HEK293 (cell line): ENCODE results near the gene SULT4A1.

Experiments
- CTCF ChIA-PET: fragments of 350-600 bp; formaldehyde crosslinking; extraction: SDS; loops from one replicate; lab custom pipeline; 2021; ENCODE audit warnings: antibody characterized with exemption; lab: Yijun Ruan, JAX
- POLR2A ChIA-PET: fragments of 300-600 bp; formaldehyde crosslinking; extraction: SDS; loops from one replicate; lab custom pipeline; 2020; ENCODE audit warnings: antibody characterized with exemption, inconsistent platforms; lab: Yijun Ruan, JAX
- H3K27ac ChIP-seq: fragments of 200-500 bp; sonication (Bioruptor generic); 2 replicates; pipeline ENCODE4 v1.5.1; 2014; ENCODE audit warnings: low read depth, low read length, control low read depth, inconsistent platforms; ENCODE audit errors: extremely low read depth
- H3K36me3 ChIP-seq, 2 experiments: fragments of 200-500 bp in 1 of 2; sonication (Bioruptor generic) in 1 of 2; 1 replicate in 1 of 2; 2 replicates in 1 of 2; pipeline ENCODE4 v1.5.1; 2014 to 2017; ENCODE audit warnings: inconsistent platforms in 2 of 2, low read length in 2 of 2; ENCODE audit not compliant: control insufficient read depth in 2 of 2, insufficient read depth in 1 of 2
- H3K4me1 ChIP-seq: fragments of 200-500 bp; sonication (Bioruptor generic); 2 replicates; pipeline ENCODE4 v1.5.1; 2014; ENCODE audit warnings: mild to moderate bottlenecking, low read length, inconsistent platforms; ENCODE audit not compliant: control insufficient read depth, insufficient read depth
- H3K4me3 ChIP-seq: 2 replicates; pipeline ENCODE4 v1.5.1; 2011; ENCODE audit warnings: low read depth, mild to moderate bottlenecking, control low read depth, low read length, moderate library complexity
- H3K9me3 ChIP-seq: fragments of 200-500 bp; sonication (Bioruptor generic); 2 replicates; pipeline ENCODE4 v1.5.1; 2014; ENCODE audit warnings: low read depth, low read length, inconsistent platforms; ENCODE audit not compliant: control insufficient read depth, insufficient read depth
- EGR2 ChIP-seq: fragments of 450-650 bp; formaldehyde crosslinking; IDR thresholded peaks from 2 replicates; pipeline ENCODE4 v1.5.1; 2016; ENCODE audit warnings: low read depth, missing biosample characterization, missing genetic modification characterization
- KLF1 ChIP-seq: fragments of 450-650 bp; formaldehyde crosslinking; IDR thresholded peaks from 2 replicates; pipeline ENCODE4 v1.5.1; 2016; ENCODE audit warnings: missing biosample characterization, missing genetic modification characterization
- KLF17 ChIP-seq: fragments of 450-650 bp; formaldehyde crosslinking; IDR thresholded peaks from 2 replicates; pipeline ENCODE4 v1.5.1; 2016; ENCODE audit warnings: missing biosample characterization, missing genetic modification characterization
- KLF8 ChIP-seq: fragments of 450-650 bp; formaldehyde crosslinking; IDR thresholded peaks from 2 replicates; pipeline ENCODE4 v1.5.1; 2016; ENCODE audit warnings: missing biosample characterization, missing genetic modification characterization
- KLF9 ChIP-seq: fragments of 450-650 bp; formaldehyde crosslinking; IDR thresholded peaks from 2 replicates; pipeline ENCODE4 v1.5.1; 2016; ENCODE audit warnings: missing biosample characterization, missing genetic modification characterization, low read depth
- RBAK ChIP-seq: fragments of 450-650 bp; formaldehyde crosslinking; IDR thresholded peaks from 2 replicates; pipeline ENCODE4 v1.5.1; 2016; ENCODE audit warnings: missing biosample characterization, missing genetic modification characterization
- ZBTB1 ChIP-seq: fragments of 450-650 bp; formaldehyde crosslinking; IDR thresholded peaks from 2 replicates; pipeline ENCODE4 v1.5.1; 2016; ENCODE audit warnings: missing biosample characterization, missing genetic modification characterization
- ZBTB17 ChIP-seq: fragments of 450-650 bp; formaldehyde crosslinking; IDR thresholded peaks from 2 replicates; pipeline ENCODE4 v1.5.1; 2016; ENCODE audit warnings: missing biosample characterization, missing genetic modification characterization
- ZFHX2 ChIP-seq: fragments of 450-650 bp; formaldehyde crosslinking; conservative IDR thresholded peaks from 2 replicates; pipeline ENCODE4 v1.5.1; 2016; ENCODE audit warnings: missing biosample characterization, missing genetic modification characterization
- ZFP37 ChIP-seq: fragments of 450-650 bp; formaldehyde crosslinking; IDR thresholded peaks from 2 replicates; pipeline ENCODE4 v1.5.1; 2016; ENCODE audit warnings: missing biosample characterization, missing genetic modification characterization
- ZIC2 ChIP-seq: fragments of 450-650 bp; formaldehyde crosslinking; IDR thresholded peaks from 2 replicates; pipeline ENCODE4 v1.5.1; 2016; ENCODE audit warnings: missing biosample characterization, missing genetic modification characterization
- ZNF146 ChIP-seq: fragments of 450-650 bp; formaldehyde crosslinking; IDR thresholded peaks from 2 replicates; pipeline ENCODE4 v1.5.1; 2016; ENCODE audit warnings: missing biosample characterization, missing genetic modification characterization
- ZNF157 ChIP-seq: fragments of 450-650 bp; formaldehyde crosslinking; IDR thresholded peaks from 2 replicates; pipeline ENCODE4 v1.5.1; 2016; ENCODE audit warnings: missing biosample characterization, missing genetic modification characterization
- ZNF18 ChIP-seq: fragments of 450-650 bp; formaldehyde crosslinking; IDR thresholded peaks from 2 replicates; pipeline ENCODE4 v1.5.1; 2016; ENCODE audit warnings: missing biosample characterization, missing genetic modification characterization
- ZNF366 ChIP-seq: fragments of 450-650 bp; formaldehyde crosslinking; conservative IDR thresholded peaks from 2 replicates; pipeline ENCODE4 v1.5.1; 2016; ENCODE audit warnings: missing biosample characterization, missing genetic modification characterization
- ZNF423 ChIP-seq: fragments of 450-650 bp; formaldehyde crosslinking; IDR thresholded peaks from 2 replicates; pipeline ENCODE4 v1.5.1; 2016; ENCODE audit warnings: missing biosample characterization, missing genetic modification characterization
- ZNF426 ChIP-seq: fragments of 450-650 bp; formaldehyde crosslinking; IDR thresholded peaks from 2 replicates; pipeline ENCODE4 v1.5.1; 2017; ENCODE audit warnings: missing biosample characterization, missing genetic modification characterization, mild to moderate bottlenecking, inconsistent platforms, moderate library complexity
- ZNF449 ChIP-seq: fragments of 450-650 bp; formaldehyde crosslinking; IDR thresholded peaks from 2 replicates; pipeline ENCODE4 v1.5.1; 2017; ENCODE audit warnings: missing biosample characterization, mild to moderate bottlenecking, missing genetic modification characterization, moderate library complexity
- ZNF473 ChIP-seq: fragments of 450-650 bp; formaldehyde crosslinking; IDR thresholded peaks from 2 replicates; pipeline ENCODE4 v1.5.1; 2017; ENCODE audit warnings: missing biosample characterization, missing genetic modification characterization
- ZSCAN23 ChIP-seq: fragments of 450-650 bp; formaldehyde crosslinking; IDR thresholded peaks from 2 replicates; pipeline ENCODE4 v1.5.1; 2016; ENCODE audit warnings: missing biosample characterization, missing genetic modification characterization
- TF ChIP-seq, protein P1 (sequence below): fragments of 450-650 bp; formaldehyde crosslinking; IDR thresholded peaks from 2 replicates; pipeline ENCODE4; 2016; ENCODE audit warnings: missing biosample characterization, missing genetic modification characterization
- TF ChIP-seq, protein P2 (sequence below): fragments of 450-650 bp; formaldehyde crosslinking; IDR thresholded peaks from 2 replicates; pipeline ENCODE4 v1.5.1; 2016; ENCODE audit warnings: missing biosample characterization, missing genetic modification characterization
- TF ChIP-seq, protein P3 (sequence below): fragments of 450-650 bp; formaldehyde crosslinking; IDR thresholded peaks from 2 replicates; pipeline ENCODE4 v1.5.1; 2016; ENCODE audit warnings: missing biosample characterization, missing genetic modification characterization, low read depth
- TF ChIP-seq, protein P4 (sequence below): fragments of 450-650 bp; formaldehyde crosslinking; IDR thresholded peaks from 2 replicates; pipeline ENCODE4 v1.5.1; 2017; ENCODE audit warnings: missing biosample characterization, missing genetic modification characterization

SULT4A1 gene

GRCh38 chr22:43828998-43829782 is 33.1 kb downstream of the SULT4A1 start:
- no peak overlapping the region for H3K27ac ChIP-seq
- TF ChIP-seq, protein P1, sequence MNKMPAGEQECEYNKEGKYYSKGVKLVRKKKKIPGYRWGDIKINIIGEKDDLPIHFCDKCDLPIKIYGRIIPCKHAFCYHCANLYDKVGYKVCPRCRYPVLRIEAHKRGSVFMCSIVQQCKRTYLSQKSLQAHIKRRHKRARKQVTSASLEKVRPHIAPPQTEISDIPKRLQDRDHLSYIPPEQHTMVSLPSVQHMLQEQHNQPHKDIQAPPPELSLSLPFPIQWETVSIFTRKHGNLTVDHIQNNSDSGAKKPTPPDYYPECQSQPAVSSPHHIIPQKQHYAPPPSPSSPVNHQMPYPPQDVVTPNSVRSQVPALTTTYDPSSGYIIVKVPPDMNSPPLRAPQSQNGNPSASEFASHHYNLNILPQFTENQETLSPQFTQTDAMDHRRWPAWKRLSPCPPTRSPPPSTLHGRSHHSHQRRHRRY (tag by site-specific recombination): no peak
- TF ChIP-seq KLF1 (tag by site-specific recombination) (peak; percentile 86), ZIC2 (tag by site-specific recombination) (peak; percentile 67; the same call in 1 of the 2 replicates), ZNF423 (tag by site-specific recombination) (no peak), ZBTB1 (tag by site-specific recombination) (no peak), ZBTB17 (tag by site-specific recombination) (peak; percentile 60; the same call in 1 of the 2 replicates), ZFHX2 (tag by site-specific recombination) (peak; percentile 35; the same call in 1 of the 2 replicates), EGR2 (tag by site-specific recombination) (peak; percentile 46; the same call in 1 of the 2 replicates), KLF17 (0 out of 2 replicates have a peak, but pooled peaks have one; percentile 21), ZNF366 (tag by site-specific recombination) (no peak)
- no peak overlapping the region for H3K4me3 ChIP-seq
- CTCF ChIA-PET: interaction anchor here (0.5 to 1.5 kb wide), 2 partner anchors 55 to 94 kb away, joined by 4 read pairs; no protein-coding TSS in a partner anchor
- no peaks in the 10 kb centered on the region for H3K9me3 ChIP-seq
- POLR2A ChIA-PET: interaction anchor here (0.6 kb wide), 1 partner anchor 356 kb away, joined by 4 read pairs; no protein-coding TSS in a partner anchor
- peaks cover 0 to 46% of the 10 kb centered on the region in 2 experiments; a peak in 1 of 3 replicates for H3K36me3 ChIP-seq
- no peaks in the 10 kb centered on the region; the same call in 1 of the 2 replicates for H3K4me1 ChIP-seq

DNA sequence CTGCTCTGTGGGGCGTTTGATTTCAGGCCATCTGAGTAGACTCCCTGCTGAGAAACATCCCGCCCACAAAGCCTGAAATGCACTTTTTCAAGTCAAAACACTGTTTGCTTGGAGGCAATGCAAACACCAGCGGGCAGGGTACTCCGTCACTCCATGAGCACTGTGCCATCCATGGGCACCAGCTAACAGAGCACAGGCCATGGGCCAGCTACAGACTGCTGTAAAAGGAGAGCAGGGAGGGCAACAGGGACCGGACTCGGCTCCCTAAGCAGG is 33.7 kb downstream of the SULT4A1 start:
- no peak overlapping the region for H3K4me3 ChIP-seq
- POLR2A ChIA-PET: interaction anchor here (0.6 kb wide), 1 partner anchor 356 kb away, joined by 4 read pairs; no protein-coding TSS in a partner anchor
- no peak overlapping the region for H3K27ac ChIP-seq
- H3K4me1 ChIP-seq: no peaks in the 10 kb centered on the region; the same call in 1 of the 2 replicates
- CTCF ChIA-PET: interaction anchor here (0.6 to 1.5 kb wide), 2 partner anchors 26 to 56 kb away, joined by 3 to 4 read pairs; no protein-coding TSS in a partner anchor
- H3K36me3 ChIP-seq: peaks cover 0 to 46% of the 10 kb centered on the region in 2 experiments; a peak in 1 of 3 replicates
- H3K9me3 ChIP-seq: no peaks in the 10 kb centered on the region
- TF ChIP-seq KLF8 (tag by site-specific recombination) (no peak), ZNF426 (tag by site-specific recombination) (no peak), ZNF157 (tag by site-specific recombination) (no peak), ZNF18 (tag by site-specific recombination) (no peak), ZFHX2 (tag by site-specific recombination) (no peak), ZNF146 (tag by site-specific recombination) (no peak), RBAK (tag by site-specific recombination) (no peak), ZSCAN23 (no peak), ZNF473 (tag by site-specific recombination) (no peak), KLF9 (tag by site-specific recombination) (no peak), ZNF449 (tag by site-specific recombination) (no peak), ZFP37 (no peak)
- TF ChIP-seq, protein P2, sequence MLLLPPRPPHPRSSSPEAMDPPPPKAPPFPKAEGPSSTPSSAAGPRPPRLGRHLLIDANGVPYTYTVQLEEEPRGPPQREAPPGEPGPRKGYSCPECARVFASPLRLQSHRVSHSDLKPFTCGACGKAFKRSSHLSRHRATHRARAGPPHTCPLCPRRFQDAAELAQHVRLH (tag by site-specific recombination): no peak
- TF ChIP-seq, protein P3, sequence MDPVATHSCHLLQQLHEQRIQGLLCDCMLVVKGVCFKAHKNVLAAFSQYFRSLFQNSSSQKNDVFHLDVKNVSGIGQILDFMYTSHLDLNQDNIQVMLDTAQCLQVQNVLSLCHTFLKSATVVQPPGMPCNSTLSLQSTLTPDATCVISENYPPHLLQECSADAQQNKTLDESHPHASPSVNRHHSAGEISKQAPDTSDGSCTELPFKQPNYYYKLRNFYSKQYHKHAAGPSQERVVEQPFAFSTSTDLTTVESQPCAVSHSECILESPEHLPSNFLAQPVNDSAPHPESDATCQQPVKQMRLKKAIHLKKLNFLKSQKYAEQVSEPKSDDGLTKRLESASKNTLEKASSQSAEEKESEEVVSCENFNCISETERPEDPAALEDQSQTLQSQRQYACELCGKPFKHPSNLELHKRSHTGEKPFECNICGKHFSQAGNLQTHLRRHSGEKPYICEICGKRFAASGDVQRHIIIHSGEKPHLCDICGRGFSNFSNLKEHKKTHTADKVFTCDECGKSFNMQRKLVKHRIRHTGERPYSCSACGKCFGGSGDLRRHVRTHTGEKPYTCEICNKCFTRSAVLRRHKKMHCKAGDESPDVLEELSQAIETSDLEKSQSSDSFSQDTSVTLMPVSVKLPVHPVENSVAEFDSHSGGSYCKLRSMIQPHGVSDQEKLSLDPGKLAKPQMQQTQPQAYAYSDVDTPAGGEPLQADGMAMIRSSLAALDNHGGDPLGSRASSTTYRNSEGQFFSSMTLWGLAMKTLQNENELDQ (tag by site-specific recombination): no peak
- TF ChIP-seq, protein P4, sequence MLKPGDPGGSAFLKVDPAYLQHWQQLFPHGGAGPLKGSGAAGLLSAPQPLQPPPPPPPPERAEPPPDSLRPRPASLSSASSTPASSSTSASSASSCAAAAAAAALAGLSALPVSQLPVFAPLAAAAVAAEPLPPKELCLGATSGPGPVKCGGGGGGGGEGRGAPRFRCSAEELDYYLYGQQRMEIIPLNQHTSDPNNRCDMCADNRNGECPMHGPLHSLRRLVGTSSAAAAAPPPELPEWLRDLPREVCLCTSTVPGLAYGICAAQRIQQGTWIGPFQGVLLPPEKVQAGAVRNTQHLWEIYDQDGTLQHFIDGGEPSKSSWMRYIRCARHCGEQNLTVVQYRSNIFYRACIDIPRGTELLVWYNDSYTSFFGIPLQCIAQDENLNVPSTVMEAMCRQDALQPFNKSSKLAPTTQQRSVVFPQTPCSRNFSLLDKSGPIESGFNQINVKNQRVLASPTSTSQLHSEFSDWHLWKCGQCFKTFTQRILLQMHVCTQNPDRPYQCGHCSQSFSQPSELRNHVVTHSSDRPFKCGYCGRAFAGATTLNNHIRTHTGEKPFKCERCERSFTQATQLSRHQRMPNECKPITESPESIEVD (tag by site-specific recombination): no peak
